Calu3 (cell line): ENCODE results near the gene CLOCK. TPM values are rescaled to one million over a fixed set of nuclear protein-coding genes. Genes with fewer than 3 reads are reported as not detected.
"Not testable (repeated sequence)": the region's sequence is repeated elsewhere in the genome, so short reads cannot be mapped to it uniquely, and the experiment has no call there.

Source experiments
- BruUV-seq: library from RNA; stranded (reverse); fragments of 400-500 nt; replicated peaks from 2 replicates; lab custom pipeline; 2021; lab: Mats Ljungman, UMichigan
- CTCF ChIA-PET: fragments of 300-600 bp; sonication (Branson Sonifier 250); formaldehyde crosslinking; loops from one replicate; lab custom pipeline; 2022; ENCODE audit warnings: antibody characterized with exemption; lab: Charles Lee
- DNase-seq: peaks from one replicate; pipeline ENCODE4 v3.0.0; 2022
- H3K27ac Mint-ChIP-seq: one replicate; pipeline ENCODE4 v1.8.0; 2022; ENCODE audit warnings: mixed read lengths; ENCODE audit not compliant: unreplicated experiment
- H3K27me3 Mint-ChIP-seq: one replicate; pipeline ENCODE4 v1.8.0; 2022; ENCODE audit warnings: mixed read lengths; ENCODE audit not compliant: unreplicated experiment
- H3K36me3 Mint-ChIP-seq: one replicate; pipeline ENCODE4 v1.8.0; 2022; ENCODE audit warnings: mild to moderate bottlenecking, moderate library complexity, mixed read lengths; ENCODE audit not compliant: insufficient read depth, unreplicated experiment
- H3K4me1 Mint-ChIP-seq: one replicate; pipeline ENCODE4 v1.8.0; 2022; ENCODE audit warnings: mild to moderate bottlenecking, low read depth, mixed read lengths; ENCODE audit not compliant: unreplicated experiment
- H3K4me3 Mint-ChIP-seq: one replicate; pipeline ENCODE4 v1.8.0; 2022; ENCODE audit warnings: mild to moderate bottlenecking, low read depth, moderate library complexity, mixed read lengths; ENCODE audit not compliant: unreplicated experiment
- H3K9me3 Mint-ChIP-seq: one replicate; pipeline ENCODE4 v1.8.0; 2022; ENCODE audit warnings: low read depth, mixed read lengths; ENCODE audit not compliant: unreplicated experiment
- CTCF ChIP-seq: fragments of 200-600 bp; IDR thresholded peaks from one replicate; pipeline ENCODE4 v1.8.0; 2022; ENCODE audit warnings: antibody characterized with exemption; ENCODE audit not compliant: unreplicated experiment
- intact Hi-C: fragments of 100-400 bp; cut with micrococcal nuclease; formaldehyde crosslinking; loops from one replicate; pipeline ENCODE4 v1.10.0; 2022; ENCODE audit not compliant: unreplicated experiment
- total RNA-seq: library from RNA; stranded (reverse); gene quantifications from 2 replicates; pipeline ENCODE4 v1.2.3, GENCODE V29; 2022

The CLOCK gene
- total RNA-seq, 1 experiment from 2014 or later, result 16.2 TPM

GRCh38 chr4:55553441-55554201 is 6.9 kb upstream of the CLOCK start:
- no peaks in the 10 kb centered on the region for H3K36me3 Mint-ChIP-seq
- no peaks in the 10 kb centered on the region for H3K27me3 Mint-ChIP-seq
- BruUV-seq, result no TSS peak
- no peak overlapping the region for H3K4me3 Mint-ChIP-seq
- TF ChIP-seq CTCF, result no peak
- CTCF ChIA-PET, result interaction anchor here (1.1 kb wide), 1 partner anchor 15 kb away, joined by 3 read pairs; no protein-coding TSS in a partner anchor
- intact Hi-C loops, result loop anchor here (5.0 to 10.0 kb wide), 2 partner anchors 111 to 229 kb away; no protein-coding TSS in a partner anchor
- no peak overlapping the region for H3K27ac Mint-ChIP-seq
- no peak for DNase-seq
- peaks cover 22% of the 10 kb centered on the region for H3K4me1 Mint-ChIP-seq
- no peaks in the 10 kb centered on the region for H3K9me3 Mint-ChIP-seq

DNA sequence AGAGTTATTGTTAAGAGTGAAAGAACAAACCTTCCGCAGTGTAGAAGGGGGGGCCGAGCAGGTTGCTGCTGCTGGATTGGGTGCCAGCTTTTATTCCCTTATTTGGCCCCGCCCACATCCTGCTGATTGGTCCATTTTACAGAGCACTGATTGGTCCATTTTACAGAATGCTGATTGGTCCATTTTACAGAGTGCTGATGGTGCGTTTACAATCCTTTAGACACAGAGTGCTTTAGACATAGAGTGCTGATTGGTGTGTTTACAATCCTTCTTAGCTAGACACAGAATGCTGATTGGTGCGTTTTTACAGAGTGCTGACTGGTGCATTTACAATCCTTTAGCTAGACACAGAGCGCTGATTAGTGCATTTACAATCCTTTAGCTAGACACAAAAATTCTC is 5.3 kb upstream of the CLOCK start:
- H3K4me3 Mint-ChIP-seq, H3K36me3 Mint-ChIP-seq, DNase-seq, CTCF ChIA-PET, H3K27me3 Mint-ChIP-seq, BruUV-seq, H3K27ac Mint-ChIP-seq, H3K9me3 Mint-ChIP-seq: not testable (repeated sequence)
- peaks cover 26% of the 10 kb centered on the region for H3K4me1 Mint-ChIP-seq
- intact Hi-C loops, result loop anchor here (5.0 to 10.0 kb wide), 2 partner anchors 110 to 227 kb away; no protein-coding TSS in a partner anchor

GRCh38 chr4:55549888-55550287 is 3.2 kb upstream of the CLOCK start:
- Mint-ChIP-seq H3K27ac (peak overlapping the region; percentile 39), H3K4me3 (no peak overlapping the region), H3K36me3 (peaks cover 24% of the 10 kb centered on the region), H3K9me3 (no peaks in the 10 kb centered on the region), H3K27me3 (no peaks in the 10 kb centered on the region), H3K4me1 (peaks cover 26% of the 10 kb centered on the region)
- intact Hi-C loops, result loop anchor here (5.0 to 10.0 kb wide), 5 partner anchors 108 to 317 kb away; partner anchors contain the start of gene SRD5A3
- no peak for DNase-seq
- CTCF ChIA-PET, result no interaction called here
- no TSS peak for BruUV-seq
- TF ChIP-seq CTCF, result no peak

DNA sequence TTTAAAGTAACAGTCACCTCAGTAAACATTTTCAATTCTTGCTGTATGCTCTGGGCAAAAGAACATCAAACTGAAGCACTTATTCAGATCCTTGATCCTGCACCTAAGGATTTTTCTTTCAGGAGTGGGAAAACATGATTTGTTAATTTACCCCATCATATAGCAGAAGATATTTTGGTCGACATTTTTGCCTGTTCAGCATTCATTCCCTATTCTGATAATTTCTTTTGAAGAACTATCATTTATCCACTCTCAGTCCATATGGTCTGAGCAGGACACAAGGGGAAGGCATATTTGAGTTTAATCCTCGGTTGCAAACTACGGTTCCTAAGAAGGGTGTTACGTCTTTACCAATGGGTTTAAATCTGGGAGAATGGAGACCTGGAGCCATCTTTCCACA is 1.2 kb upstream of the CLOCK start:
- H3K27ac Mint-ChIP-seq, result no peak overlapping the region
- H3K4me3 Mint-ChIP-seq, result peak overlapping the region; percentile 79
- no peak for TF ChIP-seq CTCF
- H3K36me3 Mint-ChIP-seq, result peaks cover 25% of the 10 kb centered on the region
- intact Hi-C loops, result loop anchor here (5.0 kb wide), 3 partner anchors 184 to 319 kb away; partner anchors contain the start of gene SRD5A3
- no peak for DNase-seq
- BruUV-seq, result no TSS peak
- peaks cover 38% of the 10 kb centered on the region for H3K4me1 Mint-ChIP-seq
- H3K9me3 Mint-ChIP-seq, result no peaks in the 10 kb centered on the region
- H3K27me3 Mint-ChIP-seq, result no peaks in the 10 kb centered on the region
- CTCF ChIA-PET, result no interaction called here

GRCh38 chr4:55547466-55547770 is 709 bp upstream of the CLOCK start:
- H3K27me3 Mint-ChIP-seq, result no peaks in the 10 kb centered on the region
- H3K36me3 Mint-ChIP-seq, result peaks cover 25% of the 10 kb centered on the region
- DNase-seq, result no peak
- peak overlapping the region; percentile 52 for H3K27ac Mint-ChIP-seq
- BruUV-seq, result no TSS peak
- CTCF ChIA-PET, result interaction anchor here (0.9 kb wide), 1 partner anchor 218 kb away, joined by 3 read pairs; no protein-coding TSS in a partner anchor
- intact Hi-C loops, result loop anchor here (5.0 kb wide), 3 partner anchors 185 to 320 kb away; partner anchors contain the start of gene SRD5A3
- peak overlapping the region; percentile 79 for H3K4me3 Mint-ChIP-seq
- TF ChIP-seq CTCF, result no peak
- H3K4me1 Mint-ChIP-seq, result peaks cover 38% of the 10 kb centered on the region
- no peaks in the 10 kb centered on the region for H3K9me3 Mint-ChIP-seq
